Stimulated activated CD8-positive, alpha-beta memory T cell treated with anti-CD3 and anti-CD28 coated beads, Interleukin-12 subunit alpha, Interleukin-12 subunit beta, amount 100 ng/mL, for 1 hour (primary cell): ENCODE results near the gene SH3BP2.

Experiments used
- DNase-seq: peaks from one replicate; pipeline ENCODE4 v3.0.0-alpha.2; 2020; ENCODE audit warnings: low read depth

Gene SH3BP2

DNA sequence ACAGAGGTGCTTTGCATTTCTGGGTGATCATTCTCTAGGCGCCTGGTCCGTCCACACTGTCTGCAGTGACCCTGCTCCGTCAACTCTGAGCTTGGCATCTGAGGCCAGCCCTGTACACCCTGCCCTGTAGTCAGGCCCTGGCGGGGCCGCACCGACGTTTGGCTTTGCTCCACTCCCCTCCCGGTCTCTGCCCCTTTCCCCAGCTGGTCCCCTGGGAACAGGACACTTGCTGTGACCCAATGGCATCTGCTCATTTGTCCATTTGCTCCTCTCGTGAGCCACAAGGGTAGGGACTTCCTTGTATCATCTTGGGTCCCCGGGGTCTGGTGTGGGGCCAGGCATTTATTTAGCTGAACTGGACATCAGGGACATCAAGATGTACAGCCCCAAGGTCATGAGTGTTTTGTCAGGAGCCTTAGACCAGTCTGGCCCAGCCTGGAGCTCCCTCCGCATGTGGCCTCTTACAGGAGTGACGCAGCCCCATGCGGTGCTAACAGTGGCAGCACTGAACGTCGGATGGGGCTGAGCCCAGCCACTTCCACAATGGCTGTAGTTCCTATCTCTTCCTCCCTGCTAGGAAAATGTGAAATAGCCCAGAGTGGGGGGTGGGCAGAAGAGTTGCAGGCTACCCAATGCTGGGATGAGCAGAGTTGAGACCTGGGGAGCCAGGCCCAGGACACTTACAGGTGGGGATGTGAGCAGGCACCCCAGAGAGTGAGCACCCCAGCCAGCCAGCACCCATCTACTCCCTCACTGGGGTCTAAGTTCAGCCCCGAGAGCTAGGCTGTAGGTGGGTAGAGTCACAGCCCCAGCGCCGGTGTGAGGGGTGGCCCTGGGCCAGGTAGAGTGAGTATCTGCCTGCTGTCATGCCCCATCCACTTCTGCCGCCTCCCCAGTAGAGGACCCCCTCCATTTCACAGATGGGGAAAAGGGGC is 2.0 kb upstream of the SH3BP2 start:
- DNase-seq = no peak

DNA sequence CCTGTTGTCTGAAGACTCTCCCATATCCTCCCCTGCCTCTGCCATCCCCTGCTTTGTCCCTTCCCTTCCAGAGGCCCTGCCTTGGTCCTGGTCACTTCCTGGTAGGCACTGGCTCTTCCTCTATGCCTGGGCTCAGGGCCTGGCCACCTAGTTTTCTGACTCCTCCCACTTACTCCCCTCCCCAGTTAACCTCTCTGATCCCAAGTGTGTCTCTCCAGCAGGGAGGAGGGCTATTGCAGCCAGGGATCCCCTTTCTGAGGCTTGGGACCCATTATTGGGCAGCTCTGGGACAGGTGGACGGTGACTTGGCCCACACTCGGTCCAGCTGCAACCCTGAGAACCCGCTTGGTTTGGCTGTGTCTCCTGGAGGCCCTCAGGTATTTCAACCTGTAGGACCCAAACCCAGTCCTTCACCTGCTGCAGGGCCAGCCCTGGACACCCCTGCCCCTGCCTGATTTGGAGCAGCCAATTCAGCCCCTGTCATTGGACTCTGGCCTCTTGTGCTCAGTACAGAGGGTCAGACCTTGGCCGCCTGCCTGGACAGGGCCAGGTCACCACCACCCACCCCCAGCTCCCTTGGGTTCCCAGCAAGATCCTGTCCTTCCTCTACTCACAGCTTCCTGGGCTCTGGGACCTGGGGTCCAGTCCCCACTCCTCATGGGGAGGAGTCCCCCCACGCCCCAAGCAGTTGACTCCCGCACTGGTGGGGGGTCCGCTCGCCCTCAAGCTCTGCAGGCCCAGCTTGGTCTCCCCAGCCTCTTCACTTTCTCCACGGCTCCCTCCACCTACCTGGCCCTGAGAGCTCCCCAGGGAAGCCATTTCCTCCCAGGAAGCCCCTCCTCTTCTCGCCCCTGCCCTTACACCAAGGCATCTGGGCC is 1.1 kb upstream of the SH3BP2 start:
- no peak for DNase-seq

DNA sequence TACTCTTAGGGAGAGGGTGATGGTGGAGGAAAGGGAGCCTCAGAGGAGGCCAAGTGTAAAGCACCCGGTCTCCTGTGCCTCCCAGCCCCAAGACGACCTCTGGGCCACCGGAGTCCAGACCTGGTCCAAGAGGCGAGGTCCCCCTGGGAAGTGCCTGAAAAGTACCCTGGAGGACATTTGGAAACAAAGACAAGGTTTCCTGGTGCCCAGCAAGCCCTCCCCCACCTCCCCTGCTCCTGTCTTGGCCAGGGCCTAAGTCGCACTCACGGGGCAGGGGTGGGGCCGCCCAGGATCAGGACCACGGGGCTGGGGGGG is 532 bp upstream of the SH3BP2 start:
- DNase-seq = no peak

DNA sequence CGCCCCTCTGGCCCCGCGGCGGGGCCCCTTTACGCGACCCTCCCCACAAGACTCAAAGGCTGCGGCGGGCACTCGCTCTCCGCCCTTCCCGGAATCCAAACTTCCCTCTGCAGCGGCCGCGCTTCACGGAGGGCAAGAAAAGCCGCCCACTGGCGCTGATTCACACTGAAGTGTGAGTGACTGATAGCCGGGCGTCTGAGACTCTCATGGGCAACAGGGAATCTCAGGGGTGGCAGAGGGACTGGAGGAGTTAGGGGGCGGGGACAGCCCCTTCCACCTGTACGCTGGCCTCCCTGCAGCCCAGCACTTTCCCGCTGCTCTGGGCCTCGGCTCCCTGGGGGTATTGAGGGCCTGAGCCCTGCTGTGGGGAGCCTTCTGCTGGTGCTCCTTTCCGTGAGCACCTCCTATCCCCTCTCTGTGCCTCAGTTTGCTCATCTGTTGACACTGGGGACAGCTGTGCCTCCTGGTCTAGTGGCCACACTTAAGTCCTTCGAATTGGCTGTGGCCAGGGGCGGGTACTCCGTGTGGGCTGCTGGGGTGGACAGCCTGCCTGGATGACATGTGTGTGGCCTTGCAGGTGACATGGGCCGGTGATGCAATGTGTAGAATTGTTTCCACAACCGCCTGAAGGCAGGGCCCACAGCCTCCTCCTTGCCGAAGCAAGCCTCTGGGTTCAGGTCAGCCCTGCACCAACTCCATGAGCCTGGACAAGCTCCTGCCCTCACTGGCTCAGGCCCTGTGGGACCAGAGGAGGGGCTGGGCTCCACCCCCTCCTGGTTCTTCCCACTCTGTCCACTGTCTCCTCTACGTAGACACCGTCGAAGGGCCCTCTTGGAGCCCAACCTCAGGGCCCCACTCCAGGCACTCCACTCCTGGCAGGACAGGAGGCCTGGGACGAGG is 951 bp downstream of the SH3BP2 start:
- no peak for DNase-seq

DNA sequence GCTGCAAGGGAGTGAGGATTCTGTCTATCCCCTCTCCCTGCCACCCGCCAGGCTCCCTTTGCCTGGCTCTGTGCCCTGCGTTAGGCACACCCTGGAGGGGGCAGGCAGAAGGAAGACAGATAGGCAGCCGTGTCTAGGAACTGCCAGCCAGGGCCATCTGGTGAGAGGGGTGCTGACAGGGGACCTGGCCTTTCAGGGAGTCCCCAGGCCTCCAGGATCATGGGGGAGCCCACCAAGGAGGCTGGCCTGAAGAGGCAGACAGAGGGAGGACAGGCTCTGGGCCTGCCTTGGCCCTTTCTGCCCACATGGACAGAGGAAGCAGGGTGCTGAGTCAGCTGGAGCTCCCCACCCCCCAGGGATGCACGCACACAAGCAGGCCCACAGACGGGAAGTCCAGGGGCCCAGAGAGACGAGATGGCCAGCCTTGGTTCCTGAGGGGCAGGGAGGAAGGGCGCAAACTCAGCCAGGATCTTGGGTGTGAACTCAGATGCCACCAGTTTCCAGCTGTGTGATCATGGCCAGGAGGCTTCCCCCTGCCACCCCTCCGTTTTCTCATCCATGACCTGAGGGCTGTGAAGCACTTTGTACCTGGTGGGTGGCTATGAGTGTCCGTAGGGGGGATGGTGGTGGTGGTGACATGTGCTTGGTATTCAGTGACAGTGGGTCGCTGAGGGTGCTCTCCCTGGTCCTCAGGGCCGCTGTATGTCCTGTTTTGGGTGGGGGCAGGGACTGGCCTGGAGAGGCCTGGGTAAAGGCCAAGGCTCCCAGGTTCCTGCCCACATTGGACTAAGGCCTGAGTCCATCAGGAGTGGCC is 1.8 kb downstream of the SH3BP2 start:
- DNase-seq = no peak

DNA sequence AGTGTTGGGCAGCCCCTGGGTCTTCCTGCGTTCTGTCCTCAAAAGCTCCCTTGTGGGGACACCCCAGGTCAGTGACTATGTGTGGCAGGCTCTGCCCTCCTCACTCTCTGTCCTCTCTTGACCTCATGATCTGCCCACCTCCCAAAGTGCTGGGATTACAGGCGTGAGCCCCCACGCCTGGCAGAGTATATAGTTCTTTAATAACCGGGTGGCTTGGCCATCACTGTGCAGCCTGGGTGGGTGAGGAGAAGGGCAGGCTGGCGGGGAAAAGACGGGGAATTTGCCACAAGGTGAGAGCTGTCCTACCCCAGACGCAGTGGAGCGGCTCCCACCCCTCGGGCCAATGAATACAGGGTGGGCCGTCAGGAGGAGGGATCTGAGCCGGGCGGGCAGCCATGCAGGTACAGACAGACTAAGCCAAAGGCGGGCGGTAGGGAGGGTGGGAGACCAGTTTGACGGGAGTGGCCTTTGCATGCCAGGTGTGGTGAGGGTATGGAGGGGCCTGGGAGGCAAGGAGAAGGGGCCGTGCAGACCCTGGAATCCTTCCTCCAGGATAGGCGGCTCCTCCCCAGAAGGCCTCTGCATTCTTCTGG is 2.5 kb downstream of the SH3BP2 start:
- DNase-seq = no peak

DNA sequence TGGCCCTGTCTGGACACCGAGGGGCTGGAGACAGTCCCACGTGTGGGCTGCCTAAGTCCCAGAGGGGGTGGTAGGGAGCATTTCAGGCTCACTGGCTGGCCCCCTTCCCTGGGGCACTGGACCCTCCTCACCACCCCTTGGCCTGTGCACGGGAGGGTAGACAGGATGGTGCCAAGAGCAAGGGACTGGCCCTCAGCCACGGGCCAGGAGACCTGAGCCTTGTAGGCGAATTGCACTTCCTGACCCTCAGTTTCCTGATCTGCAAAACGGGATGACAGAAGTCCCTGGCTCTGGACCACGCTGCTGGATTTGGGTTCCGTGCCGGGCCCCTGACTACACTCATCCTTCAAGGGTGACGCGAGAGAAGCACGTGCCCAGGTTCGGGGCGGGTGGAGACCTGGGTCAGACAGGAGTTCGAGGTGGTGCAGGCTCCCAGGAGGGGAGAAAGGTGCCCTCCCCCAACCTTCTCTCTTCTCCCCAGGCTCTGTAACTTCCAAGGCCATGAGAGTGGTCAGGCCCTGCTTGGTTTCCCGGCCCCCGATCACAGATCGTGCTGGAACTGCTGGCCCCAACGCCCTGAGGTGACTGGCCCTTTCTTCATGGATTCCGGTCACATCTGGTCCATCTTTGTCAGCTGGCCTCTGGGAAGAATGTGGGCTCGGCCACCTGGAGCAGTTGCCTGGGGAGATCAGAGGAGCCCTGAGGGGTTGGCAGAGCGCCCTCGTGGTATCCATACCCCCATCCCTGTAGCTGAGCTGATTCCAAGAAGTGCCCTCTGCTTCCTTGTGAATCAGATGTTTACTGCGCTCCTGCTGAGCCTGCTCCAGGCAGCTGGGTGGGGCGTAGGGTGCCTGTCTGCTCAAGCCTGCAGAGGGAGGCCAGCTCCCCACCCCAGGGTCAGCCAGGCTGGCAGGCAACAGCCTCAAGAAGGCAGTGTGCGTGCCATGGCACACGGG is 3.3 kb downstream of the SH3BP2 start:
- no peak for DNase-seq

DNA sequence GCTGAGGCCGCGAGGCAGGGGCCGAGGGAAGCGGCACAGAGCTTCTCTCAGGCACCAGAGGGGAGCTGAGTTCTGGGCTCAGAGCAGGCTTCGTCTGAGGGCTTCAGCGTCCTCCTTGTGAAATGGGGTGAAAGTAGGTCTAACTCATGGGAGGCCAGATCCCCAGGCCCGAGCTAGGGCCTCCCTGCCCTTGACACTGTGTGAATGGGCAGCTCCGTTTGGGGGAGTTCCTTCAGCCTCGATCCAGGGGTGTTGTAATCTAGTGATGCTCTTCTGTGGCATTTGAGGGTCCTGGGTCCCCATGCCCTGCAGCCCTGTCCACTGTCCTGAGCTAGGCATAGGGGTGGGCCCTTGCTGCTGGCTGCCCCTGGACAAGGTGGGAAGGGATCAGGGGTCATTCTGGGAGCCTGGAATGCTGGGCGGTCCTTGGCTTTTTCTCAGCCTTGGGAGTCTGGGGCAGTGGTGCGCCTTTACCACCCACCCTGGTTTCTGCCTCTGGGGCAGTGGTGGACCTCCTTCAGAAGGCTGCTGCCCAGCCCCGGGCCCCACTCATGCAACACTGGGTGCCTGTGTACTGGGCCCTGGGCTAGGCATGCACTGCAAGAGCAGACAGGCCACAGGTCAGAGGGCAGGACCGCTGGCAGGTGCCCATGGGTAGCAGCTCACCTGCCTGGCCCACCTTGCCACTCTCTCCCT is 4.1 kb downstream of the SH3BP2 start:
- DNase-seq = no peak

DNA sequence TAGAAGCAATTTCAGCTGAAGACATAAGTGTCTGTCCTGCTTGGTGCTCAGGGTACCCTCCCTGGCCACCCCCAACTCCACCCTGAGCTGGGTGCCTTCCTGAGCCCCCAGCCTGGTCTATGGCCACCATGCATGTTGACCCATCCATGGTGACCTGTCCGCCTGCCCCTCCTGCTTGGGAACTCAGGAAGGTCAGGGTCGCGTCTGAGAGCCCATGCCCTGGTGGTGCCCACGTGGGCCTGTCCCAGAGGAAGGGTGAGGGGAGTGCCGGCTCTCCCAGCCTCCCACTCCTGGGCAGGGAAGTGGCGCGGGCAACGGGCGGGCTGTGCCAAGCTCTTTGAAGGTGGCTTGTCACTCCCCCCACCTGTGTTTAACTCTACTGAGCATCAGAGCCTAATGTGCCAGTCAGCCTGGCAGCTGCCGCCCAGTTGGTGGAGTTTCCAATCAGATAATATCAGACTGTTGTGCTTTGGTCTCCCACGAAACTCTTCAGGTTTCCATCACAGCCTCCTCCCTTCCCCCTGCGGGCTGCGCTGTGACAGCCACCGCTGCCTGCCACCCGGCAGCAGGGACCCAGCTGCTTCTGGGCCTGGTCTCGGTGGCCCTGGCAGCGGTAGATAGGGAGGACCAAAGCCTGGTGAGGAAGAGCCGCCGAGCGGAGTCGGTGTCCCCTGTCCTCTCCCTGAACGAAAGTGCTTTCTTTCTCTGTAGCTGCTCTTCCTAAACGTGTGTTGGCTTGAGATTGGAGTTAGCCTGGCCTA is 4.8 kb downstream of the SH3BP2 start:
- DNase-seq = peak; percentile 24

DNA sequence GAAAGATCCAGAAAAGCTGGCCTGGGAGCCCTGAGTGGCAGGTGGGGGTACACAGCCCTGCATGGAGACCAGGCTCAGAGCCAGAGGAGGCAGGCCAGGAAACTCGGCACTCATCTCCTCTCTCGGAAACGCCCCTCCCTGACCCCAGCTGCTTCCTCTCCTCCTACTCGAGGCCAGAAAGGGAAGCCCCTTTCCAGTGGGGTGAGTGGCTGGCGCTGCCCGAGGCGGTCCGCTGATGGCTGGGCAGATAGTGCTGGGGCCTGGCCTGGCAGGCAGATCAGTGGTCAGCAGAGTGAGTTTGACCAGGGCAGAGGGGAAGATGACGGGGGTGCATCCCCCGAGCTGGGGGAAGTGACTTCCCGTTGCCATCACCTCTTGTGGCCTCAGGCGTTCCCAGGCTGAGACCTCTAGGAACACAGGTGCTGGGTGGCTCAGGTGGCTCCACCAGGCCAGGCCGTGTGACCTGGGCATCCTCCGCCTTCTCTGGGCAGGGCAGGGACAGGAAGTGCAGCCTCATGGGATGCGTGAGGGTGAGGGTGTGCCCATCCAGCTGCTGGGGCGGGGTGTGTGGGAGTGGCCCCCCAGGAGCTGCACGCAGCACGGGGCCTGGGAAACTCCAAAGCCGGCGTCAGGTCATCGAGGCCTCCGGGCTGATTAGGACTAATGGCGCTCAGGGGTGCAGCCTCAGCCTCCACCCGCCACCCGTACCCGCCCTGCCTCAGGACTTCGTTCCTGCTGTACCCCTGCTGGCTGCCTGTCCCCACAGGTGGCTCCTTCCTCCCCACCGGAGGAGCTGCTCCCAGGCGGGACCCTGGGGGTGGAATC is 5.7 kb downstream of the SH3BP2 start:
- no peak for DNase-seq

DNA sequence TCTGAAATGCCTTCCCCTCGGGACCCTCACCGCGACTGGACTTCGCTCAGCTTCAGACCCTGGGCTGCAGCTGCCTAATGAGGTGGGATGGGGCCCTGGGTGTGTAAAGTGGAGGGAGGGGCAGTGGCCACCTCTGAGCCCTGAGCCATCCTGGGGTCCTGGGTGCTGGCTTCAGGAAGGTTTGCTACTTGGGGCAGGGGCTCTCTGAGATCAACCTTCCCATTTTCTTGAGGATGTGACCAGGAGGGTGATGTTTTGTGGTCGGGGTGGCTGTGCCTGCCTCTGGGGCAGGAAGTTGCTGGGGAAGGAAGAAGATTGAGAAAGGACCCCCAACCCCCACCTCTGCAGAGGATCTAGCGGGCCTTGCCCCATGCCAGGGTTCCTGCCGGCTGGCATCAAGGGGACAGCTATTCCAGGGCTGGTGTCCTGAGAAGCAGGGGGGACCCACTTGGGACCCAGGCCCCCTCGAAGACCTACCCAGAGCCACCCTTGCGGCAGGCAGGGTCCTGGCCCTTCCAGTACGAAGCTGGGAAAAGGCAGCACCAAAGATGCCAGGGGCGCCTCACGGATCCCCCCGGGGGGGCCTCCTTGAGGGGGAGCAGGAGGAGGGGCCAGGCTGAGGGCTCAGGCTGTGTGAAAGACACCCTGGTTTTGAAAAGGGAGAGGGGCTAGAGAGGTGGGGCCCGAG is 6.5 kb downstream of the SH3BP2 start:
- no peak for DNase-seq

DNA sequence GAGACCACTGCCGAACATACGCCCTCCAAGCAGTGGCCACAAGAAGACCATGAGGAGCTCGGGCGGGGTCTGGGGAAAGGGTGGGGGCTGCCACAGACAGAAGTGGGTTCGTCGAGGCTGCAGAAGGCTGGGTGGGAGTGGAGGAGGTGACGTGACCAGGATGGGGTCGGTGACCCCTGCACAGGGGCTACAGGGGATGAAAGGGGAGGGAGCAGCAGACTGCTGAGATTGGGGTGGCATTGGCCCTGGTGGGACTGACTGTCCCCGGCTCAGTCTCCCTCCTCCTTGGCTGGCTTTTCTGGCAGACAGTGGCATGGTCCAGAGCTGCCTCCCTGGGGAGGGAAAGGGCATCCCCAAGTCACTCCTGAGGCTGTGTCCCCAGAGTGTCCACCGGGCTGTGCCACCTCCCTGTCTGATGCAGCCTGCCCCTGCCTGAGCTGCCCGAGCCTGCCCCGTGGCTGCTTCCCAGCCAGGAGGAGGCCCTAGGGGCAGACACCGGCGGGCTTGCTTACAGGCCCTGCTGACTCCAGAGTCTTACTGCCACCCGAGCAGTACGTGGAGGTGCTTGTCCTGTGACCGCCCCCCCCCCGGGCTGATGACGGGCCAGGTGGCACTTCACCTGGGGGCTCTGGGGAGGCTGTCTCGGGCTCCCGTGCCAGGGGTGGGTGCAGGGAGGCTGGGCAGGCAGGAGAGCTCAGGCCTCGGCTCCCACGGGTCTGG is 7.2 kb downstream of the SH3BP2 start:
- no peak for DNase-seq

DNA sequence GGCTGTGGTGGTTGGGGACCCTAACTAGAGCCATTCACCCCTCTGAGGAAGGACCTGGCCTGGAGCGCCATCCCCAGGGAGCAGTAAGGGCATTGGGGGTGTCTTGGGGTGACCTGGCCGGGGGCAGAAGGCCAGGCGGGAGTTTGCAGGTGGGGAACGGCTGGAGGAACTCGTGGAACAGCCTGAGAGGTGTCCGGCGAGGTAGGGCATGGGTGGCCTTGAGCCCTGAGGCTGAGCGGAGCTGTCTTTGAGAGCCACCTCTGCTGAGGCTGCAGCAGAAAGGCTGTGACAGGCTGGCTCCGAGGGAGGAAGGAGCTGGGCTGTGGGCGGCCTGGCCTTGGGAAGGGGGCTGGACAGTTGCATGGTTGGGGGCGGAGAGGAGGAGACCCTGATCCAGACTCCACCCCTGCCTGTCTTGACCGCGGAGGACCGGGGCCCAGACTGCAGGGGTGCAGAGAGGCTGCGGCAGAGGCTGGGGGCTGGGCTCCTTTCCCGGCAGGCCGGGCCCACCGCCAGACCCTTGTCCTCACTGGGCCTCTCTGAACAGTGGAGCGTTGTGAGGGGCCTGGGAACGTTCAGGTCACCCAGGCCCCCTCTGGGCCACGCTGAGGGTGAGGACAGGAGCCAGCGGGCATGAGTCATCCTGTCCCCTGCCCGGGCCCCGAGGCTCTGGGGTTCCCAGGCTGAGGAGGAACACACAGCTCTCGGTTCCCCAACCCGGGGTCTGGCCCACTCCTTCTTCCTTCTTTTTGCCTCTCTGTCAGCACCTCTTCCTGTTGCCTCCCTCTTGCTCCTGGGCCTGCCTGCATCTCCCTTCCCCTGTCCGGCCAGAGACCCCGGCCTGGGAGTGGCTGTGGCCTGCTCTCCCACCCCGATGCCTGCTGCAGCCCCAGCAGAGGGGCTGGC is 8.1 kb downstream of the SH3BP2 start:
- DNase-seq = no peak

DNA sequence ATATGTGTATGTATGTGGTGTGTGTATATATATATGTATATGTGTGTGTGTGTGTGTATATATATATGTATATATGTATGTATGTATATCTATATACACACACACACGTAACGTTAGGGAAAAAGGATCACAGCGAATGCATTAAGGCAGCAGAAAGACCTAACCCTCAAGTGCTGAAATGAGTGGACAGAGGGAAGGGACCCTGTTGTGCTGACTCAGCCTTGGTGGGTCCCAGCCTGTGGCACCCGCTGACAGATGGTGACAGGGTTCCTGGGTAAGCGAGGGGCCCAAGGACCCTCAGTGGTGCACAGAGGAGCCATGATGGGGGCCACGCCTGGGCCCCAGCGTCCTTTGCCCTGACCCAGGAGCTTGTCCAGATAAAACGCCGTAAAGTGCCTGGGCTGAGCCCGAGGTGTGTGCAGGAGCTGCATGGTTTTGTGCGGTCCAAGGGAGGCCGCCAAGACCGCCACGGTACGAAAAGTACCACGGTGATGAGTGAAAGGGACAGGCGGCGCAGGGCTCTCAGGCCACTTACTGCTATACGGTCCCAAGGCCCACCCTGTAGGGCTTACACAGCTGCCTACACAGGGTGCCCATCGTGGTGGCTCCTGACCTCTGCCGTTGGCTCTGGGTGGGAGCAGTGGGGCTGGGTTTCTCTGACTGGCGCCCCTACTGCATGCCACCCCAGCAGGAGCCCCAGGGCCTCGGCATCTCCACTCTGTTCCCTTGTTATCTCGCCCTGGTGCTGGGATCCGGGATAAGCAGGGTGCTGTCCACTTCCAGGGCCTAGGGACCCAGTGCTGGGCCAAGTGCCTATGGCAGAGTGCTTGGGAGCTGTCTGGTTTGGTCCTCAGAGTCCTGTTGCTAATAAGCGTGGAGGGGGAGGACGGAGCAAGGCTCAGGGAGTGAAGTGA is 10.0 kb downstream of the SH3BP2 start:
- DNase-seq = no peak
